Immature natural killer cell (primary cell): ENCODE measurements around the gene THOC6. TPM values are rescaled to one million over a fixed set of nuclear protein-coding genes. Genes with fewer than 3 reads are reported as not detected.

Source experiments
- DNase-seq, 3 donors: peaks; one replicate each; pipeline ENCODE4 v3.0.0; 2022; ENCODE audit warnings: mixed read lengths in 1 of 3
- H3K27ac Mint-ChIP-seq, 6 donors: one replicate each; pipeline ENCODE4 v1.8.0; 2020; ENCODE audit warnings: mixed read lengths in 6 of 6, mild to moderate bottlenecking in 5 of 6, inconsistent platforms in 4 of 6, moderate library complexity in 3 of 6
- H3K27me3 Mint-ChIP-seq, 3 donors: one replicate each; pipeline ENCODE4 v1.8.0; 2020 to 2021; ENCODE audit warnings: low read depth in 3 of 3, mild to moderate bottlenecking in 3 of 3, mixed read lengths in 3 of 3, moderate library complexity in 3 of 3, inconsistent platforms in 1 of 3
- H3K36me3 Mint-ChIP-seq, 3 donors: one replicate each; pipeline ENCODE4 v1.8.0; 2020; ENCODE audit warnings: mixed read lengths in 3 of 3, inconsistent platforms in 2 of 3, mild to moderate bottlenecking in 2 of 3
- H3K4me1 Mint-ChIP-seq, 2 donors: one replicate each; pipeline ENCODE4 v1.8.0; 2020; ENCODE audit warnings: inconsistent platforms in 2 of 2, mild to moderate bottlenecking in 2 of 2, mixed read lengths in 2 of 2, moderate library complexity in 1 of 2
- H3K4me3 Mint-ChIP-seq, 5 donors: one replicate each; pipeline ENCODE4 v1.8.0; 2020; ENCODE audit warnings: mild to moderate bottlenecking in 5 of 5, mixed read lengths in 5 of 5, inconsistent platforms in 3 of 5, moderate library complexity in 3 of 5
- H3K9me3 Mint-ChIP-seq, 6 donors: one replicate each; pipeline ENCODE4 v1.8.0; 2020; ENCODE audit warnings: mild to moderate bottlenecking in 6 of 6, mixed read lengths in 6 of 6, inconsistent platforms in 4 of 6, moderate library complexity in 3 of 6
- polyA plus RNA-seq, 3 donors: library from polyadenylated mRNA; unstranded; fragments of 300-500 nt; fragmentation: Illumina TruSeq; gene quantifications; one replicate each; pipeline ENCODE4 v1.2.3, GENCODE V29; 2021

Gene THOC6
- polyA plus RNA-seq, 3 donors from 2014 or later = 40.1 to 45.4 (median 42.1) TPM

DNA sequence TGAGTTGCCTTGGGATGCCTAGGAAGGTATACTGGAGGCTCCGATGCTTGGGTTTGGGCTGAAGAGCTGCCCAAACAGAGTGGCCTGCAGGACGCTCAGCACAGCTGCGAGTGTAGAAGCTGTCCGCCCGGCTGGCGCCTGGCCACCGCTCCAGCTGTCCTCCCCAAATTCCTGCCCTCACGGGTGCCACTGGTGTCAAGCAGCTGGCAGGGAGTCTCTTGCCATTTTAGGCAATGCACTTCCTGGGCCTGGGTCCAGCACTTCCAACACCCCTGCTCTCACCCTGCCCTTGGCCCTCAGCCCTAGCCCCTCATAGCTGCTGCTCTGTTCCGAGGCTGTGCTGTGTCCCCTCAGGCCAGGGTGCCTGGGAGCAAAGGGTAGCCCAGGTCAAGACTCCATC, 38.4 kb upstream of the THOC6 start:
- Mint-ChIP-seq H3K36me3 (no peaks in the 10 kb centered on the region), H3K4me3 (no peak overlapping the region), H3K27ac (no peak overlapping the region), H3K9me3 (no peaks in the 10 kb centered on the region), H3K4me1 (peaks cover 15 to 18% of the 10 kb centered on the region in 2 donors), H3K27me3 (peaks cover 1 to 6% (median 2%) of the 10 kb centered on the region in 3 donors)
- no peak for DNase-seq

DNA sequence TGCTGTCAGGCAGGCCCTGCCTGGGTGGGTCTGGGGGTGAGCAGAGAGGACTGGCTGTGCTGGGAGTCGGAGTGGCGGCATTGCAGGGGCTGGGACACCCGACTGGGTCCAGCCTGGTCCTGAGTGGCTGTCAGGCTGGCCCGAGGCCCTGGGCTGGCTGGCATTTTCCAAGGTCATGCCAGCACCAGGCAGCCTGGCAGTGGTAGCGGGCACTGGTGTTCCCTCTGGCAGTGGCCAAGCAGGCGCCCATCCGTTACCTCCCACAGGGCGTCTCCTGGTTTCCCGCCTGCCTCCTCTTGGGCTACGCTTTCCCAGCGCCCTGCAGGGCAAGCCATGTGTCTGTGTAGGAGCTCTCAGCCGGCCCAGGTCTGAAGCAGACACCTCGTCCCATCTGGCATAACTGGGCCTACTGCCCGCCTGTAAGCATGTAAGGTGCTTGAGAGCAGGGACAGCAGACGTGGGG, 37.9 kb upstream of the THOC6 start:
- Mint-ChIP-seq H3K9me3 (no peaks in the 10 kb centered on the region), H3K4me3 (no peak overlapping the region), H3K36me3 (no peaks in the 10 kb centered on the region), H3K4me1 (peaks cover 15% of the 10 kb centered on the region in 2 donors), H3K27ac (no peak overlapping the region), H3K27me3 (peaks cover 1 to 4% (median 2%) of the 10 kb centered on the region in 3 donors)
- no peak for DNase-seq

DNA sequence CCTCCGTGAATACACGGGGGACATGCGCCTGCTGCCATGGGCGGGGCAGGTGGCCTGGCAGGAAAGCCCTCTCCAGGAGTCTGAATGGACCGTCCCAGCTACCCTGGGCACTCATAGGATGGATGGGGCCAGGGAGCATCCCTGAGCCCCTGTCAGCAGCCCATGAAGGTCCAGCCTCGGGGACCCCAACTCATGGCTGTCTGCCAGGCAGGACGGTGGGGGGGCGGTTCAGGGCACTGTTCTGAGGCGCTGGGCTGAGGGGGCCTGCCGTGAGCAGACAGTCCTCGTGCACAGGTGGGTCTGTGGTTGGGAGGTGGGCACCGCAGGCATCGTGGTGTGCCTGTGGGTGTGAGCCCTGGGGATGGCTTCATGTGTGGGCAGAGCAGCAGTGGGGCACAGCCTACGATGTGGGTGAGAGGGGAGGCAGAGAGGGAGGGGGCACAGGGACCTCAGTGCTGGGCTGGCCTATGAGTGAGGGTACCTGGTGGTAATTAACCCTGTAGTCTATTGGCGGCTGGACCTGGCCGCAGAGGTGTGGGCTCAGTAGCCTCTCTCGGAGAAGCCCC, 37.1 kb upstream of the THOC6 start:
- Mint-ChIP-seq H3K4me3 (no peak overlapping the region), H3K27me3 (peaks cover 1 to 2% (median 1%) of the 10 kb centered on the region in 3 donors), H3K36me3 (no peaks in the 10 kb centered on the region), H3K27ac (no peak overlapping the region), H3K4me1 (peaks cover 8 to 9% of the 10 kb centered on the region in 2 donors), H3K9me3 (no peaks in the 10 kb centered on the region)
- DNase-seq = no peak

DNA sequence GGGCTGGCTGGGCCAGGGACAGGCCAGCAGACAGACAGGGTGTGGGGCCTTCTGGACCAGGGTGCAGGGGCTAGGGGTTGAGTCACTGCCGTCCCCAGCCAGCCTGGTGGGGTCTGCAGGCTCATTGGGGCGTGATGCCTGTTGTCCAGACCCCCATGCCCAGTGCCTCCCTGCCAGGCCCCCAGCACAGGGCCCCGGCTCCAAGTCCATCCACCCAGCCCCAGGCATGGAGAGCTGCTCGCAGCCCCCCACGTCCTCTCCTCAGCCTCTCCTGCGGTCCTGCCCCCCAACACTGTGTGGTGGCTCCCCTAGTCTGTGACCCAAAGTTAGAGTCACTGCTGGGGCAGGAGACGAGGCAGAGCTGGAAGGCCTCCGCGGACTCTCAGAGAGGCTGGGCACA, 36.5 kb upstream of the THOC6 start:
- H3K36me3 Mint-ChIP-seq = no peaks in the 10 kb centered on the region
- H3K27me3 Mint-ChIP-seq = peaks cover 0 to 1% (median 1%) of the 10 kb centered on the region in 3 donors
- no peak overlapping the region for H3K4me3 Mint-ChIP-seq
- peaks cover 3 to 6% of the 10 kb centered on the region in 2 donors for H3K4me1 Mint-ChIP-seq
- H3K9me3 Mint-ChIP-seq = no peaks in the 10 kb centered on the region
- no peak for DNase-seq
- H3K27ac Mint-ChIP-seq = no peak overlapping the region

DNA sequence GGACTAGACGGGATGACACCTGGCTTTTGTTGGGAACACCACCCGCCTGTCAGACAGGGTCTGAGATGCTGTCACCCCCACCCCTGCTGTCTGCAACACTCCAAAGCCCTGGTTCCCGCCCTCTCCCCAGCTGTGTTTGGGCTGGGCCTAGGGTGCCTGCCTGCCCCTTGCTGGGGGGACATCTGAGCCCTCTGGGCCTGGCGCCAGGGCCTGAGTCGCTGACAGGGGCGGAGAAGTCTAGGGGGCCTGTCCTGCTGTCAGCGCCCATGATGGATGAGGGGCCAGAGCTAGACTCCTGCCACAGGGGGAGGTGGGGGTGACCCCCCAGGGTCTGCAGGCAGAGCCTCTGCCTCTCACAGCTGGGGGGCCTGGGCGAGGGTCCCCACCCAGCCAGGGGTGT, 36.0 kb upstream of the THOC6 start:
- Mint-ChIP-seq H3K9me3 (no peaks in the 10 kb centered on the region), H3K36me3 (no peaks in the 10 kb centered on the region), H3K27me3 (no peaks in the 10 kb centered on the region), H3K27ac (no peak overlapping the region), H3K4me3 (no peak overlapping the region), H3K4me1 (peaks cover 0 to 4% of the 10 kb centered on the region in 2 donors)
- no peak for DNase-seq

DNA sequence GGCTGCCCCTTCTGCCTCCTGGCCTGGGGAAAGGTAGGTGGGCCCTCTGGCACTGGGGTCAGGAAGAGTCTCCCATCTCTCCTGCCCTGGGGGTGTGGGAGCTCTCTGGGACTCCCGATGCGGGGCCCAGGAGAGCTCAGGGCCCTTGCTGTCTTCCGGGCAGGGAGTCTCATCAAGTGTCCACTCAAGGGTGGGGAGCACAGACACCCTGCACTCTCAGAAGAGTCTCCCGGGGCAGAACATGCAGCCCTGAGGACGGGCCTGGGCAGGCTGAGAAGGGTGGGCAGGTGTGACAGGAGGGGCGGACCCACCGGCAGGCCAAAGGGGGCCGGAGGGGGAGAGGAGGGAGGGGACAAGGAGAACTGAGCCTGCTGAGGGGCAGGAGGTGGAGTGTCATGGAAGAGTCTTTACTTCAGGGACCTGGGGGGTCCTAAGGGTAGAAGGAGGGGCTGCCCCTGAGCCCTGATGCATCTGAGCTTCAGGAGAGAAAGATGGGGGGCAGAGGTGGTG, 35.2 kb upstream of the THOC6 start:
- H3K4me1 Mint-ChIP-seq = peaks cover 0 to 4% of the 10 kb centered on the region in 2 donors
- H3K36me3 Mint-ChIP-seq = no peaks in the 10 kb centered on the region
- no peaks in the 10 kb centered on the region for H3K27me3 Mint-ChIP-seq
- no peak overlapping the region for H3K27ac Mint-ChIP-seq
- no peak overlapping the region for H3K4me3 Mint-ChIP-seq
- no peaks in the 10 kb centered on the region for H3K9me3 Mint-ChIP-seq
- DNase-seq = no peak

DNA sequence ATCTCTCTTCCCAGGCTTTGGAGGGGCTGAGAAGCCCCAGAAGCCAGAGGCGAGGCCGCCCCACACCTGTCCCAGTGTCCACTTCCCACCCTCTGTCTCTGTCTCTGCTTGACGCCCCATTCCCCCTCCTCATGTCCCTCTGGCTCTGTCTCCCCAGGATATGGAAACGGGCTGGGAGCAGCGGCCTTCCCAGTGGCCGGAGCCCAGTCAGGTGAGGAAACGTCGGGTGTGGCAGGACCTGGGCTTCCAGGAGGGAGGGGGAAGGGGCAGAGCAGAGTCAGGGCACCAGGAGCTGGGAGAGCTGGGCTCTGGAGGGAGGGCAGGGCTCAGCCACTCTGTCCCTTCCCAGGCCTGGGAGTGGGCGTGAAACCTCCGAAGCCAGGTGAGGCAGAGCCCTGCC, 32.9 kb upstream of the THOC6 start:
- Mint-ChIP-seq H3K9me3 (no peaks in the 10 kb centered on the region), H3K27me3 (no peaks in the 10 kb centered on the region), H3K4me3 (no peak overlapping the region), H3K4me1 (no peaks in the 10 kb centered on the region), H3K36me3 (no peaks in the 10 kb centered on the region), H3K27ac (no peak overlapping the region)
- no peak for DNase-seq

DNA sequence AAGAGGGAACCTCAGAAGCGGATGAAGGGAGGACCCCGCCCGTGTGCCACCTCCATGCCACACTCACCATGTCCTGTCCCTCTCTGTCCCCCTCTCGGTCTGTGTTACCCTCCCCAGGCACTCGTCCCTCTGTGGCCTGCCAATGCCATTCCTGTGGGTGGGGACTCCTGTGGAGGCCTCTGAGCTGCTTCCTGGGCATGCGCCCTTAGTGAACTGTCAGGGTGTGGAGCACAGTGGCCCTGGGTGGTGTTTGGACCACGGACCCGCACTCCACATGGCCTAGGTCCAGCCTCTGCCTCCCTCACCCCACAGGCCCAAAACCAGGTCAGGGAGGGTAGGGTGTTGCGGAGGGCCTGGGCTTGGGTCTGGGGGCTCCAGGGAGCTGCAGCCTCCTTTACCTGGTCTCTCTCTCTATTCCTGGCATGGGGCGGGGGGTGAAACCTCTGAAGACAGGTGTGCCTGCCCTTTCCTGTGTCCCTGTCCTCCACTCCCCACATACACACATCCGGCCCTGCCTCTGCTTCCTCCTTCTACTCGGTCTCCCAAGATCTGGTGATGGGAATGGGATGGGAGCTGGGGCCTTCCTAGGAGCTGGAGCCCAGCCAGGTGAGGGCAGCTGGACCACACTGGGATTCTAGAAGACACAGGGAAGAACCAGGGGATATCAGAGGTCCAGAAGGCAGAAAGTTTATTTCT, 32.1 kb upstream of the THOC6 start:
- Mint-ChIP-seq H3K27me3 (no peaks in the 10 kb centered on the region), H3K9me3 (no peaks in the 10 kb centered on the region), H3K4me1 (no peaks in the 10 kb centered on the region), H3K4me3 (no peak overlapping the region), H3K36me3 (no peaks in the 10 kb centered on the region), H3K27ac (no peak overlapping the region)
- DNase-seq = no peak

DNA sequence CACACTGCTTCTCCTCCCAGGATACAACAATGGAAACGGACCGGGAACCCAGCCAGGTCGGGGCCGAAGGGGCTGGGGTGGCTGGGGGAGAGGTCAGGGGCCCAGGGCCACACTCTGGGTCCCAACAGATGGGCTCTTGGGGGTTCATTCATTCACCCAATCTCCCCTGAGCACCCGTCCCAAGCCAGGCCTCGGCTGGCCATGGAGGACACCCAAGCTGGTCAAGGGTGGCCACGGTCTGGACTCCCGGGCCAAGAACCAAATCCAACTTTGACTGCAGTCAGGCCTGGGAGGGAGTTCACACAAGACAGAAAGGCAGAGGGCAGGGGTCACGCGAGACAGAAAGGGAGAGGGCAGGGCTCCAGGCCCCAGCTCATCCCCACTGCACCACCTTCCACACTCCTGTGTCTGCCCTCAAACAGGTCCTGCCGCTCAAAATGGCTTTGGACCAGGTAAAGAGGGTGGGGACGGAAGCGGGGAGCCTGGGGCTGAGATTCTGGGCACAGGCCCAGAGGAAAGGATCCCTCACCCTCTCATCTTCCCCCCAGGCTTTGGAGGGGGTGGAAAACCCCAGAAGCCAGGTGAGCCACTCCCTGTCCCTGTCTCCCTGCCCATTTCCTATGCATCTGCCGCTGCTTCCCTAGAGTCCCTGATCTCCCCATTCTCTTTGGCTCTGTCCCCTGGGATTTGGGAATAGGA, 31.3 kb upstream of the THOC6 start:
- DNase-seq = no peak

DNA sequence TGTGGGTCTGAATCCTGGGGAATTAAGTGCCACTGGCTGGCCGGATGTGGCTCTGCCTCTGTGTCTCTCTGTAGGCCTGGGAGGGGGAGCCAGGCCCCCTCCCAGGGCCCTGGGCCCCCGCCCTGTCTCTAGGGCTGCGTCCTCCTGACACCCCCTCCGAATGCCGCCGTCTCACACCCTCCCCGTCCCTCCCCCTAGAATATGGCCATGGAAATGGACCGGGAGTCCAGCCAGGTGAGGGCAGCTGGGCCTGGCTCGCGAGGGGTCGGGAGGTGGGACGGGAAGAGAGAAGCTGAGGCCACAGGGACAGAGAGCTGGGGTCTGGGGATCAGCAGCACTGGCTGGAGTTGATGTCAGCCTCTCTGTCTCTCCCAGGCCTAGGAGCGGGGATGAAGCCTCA, 27.5 kb upstream of the THOC6 start:
- Mint-ChIP-seq H3K4me3 (no peak overlapping the region), H3K36me3 (no peaks in the 10 kb centered on the region), H3K27ac (no peak overlapping the region), H3K9me3 (no peaks in the 10 kb centered on the region), H3K27me3 (no peaks in the 10 kb centered on the region), H3K4me1 (no peaks in the 10 kb centered on the region)
- no peak for DNase-seq

More for the DNA sequence above, 31.3 kb upstream of the THOC6 start:
- H3K4me1 Mint-ChIP-seq = no peaks in the 10 kb centered on the region
- no peak overlapping the region for H3K4me3 Mint-ChIP-seq
- H3K9me3 Mint-ChIP-seq = no peaks in the 10 kb centered on the region
- no peak overlapping the region for H3K27ac Mint-ChIP-seq
- H3K27me3 Mint-ChIP-seq = no peaks in the 10 kb centered on the region
- no peaks in the 10 kb centered on the region for H3K36me3 Mint-ChIP-seq

DNA sequence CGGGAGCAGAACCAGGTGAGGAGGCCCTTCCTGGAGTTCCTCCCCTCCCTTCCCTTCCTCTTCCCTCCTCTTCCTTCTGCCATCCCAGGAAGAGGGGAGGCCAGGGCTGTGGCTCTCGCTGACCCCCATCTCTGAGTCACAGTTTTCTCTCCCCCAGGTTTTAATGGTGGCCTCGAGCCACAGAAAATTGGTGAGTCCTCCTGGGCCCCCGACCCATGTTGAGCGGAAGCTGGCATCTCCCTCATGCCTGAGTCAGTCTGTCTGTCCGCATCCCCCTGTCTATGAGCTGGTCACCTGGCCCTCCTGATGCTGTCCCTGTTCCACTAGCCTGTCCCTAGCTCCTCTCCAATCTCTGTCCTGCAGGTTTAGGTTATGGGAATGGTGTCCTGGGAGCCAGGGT, 23.9 kb upstream of the THOC6 start:
- H3K27ac Mint-ChIP-seq = no peak overlapping the region
- no peaks in the 10 kb centered on the region for H3K36me3 Mint-ChIP-seq
- no peaks in the 10 kb centered on the region for H3K9me3 Mint-ChIP-seq
- peaks cover 0 to 7% of the 10 kb centered on the region in 2 donors for H3K4me1 Mint-ChIP-seq
- no peak for DNase-seq
- no peak overlapping the region for H3K4me3 Mint-ChIP-seq
- H3K27me3 Mint-ChIP-seq = peaks cover 0 to 7% (median 5%) of the 10 kb centered on the region in 3 donors

DNA sequence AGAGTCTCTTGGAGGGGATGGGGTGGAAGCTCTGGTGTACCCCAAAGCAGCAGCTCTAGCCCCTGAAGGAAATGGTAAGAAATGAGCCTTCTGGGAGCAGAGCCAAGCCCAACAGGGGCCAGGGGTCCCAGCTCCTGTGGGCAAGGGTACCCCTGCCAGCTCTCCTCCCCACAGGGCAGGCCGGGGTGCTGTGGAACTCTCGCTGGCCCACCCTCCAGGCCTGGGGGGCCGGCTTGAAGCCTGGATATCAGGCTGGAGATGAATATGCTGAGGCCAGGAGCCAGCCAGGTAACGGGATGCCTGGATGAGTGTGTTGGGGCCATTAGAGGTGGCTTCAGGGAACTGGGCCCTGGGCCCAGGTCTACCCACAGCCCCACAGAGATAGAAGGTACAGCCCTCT, 23.3 kb upstream of the THOC6 start:
- no peak overlapping the region for H3K4me3 Mint-ChIP-seq
- no peak for DNase-seq
- no peaks in the 10 kb centered on the region for H3K9me3 Mint-ChIP-seq
- H3K27me3 Mint-ChIP-seq = peaks cover 0 to 9% (median 5%) of the 10 kb centered on the region in 3 donors
- H3K36me3 Mint-ChIP-seq = no peaks in the 10 kb centered on the region
- peak overlapping the region in 1 of 6 donors; percentile 28 for H3K27ac Mint-ChIP-seq
- H3K4me1 Mint-ChIP-seq = peaks cover 0 to 7% of the 10 kb centered on the region in 2 donors

DNA sequence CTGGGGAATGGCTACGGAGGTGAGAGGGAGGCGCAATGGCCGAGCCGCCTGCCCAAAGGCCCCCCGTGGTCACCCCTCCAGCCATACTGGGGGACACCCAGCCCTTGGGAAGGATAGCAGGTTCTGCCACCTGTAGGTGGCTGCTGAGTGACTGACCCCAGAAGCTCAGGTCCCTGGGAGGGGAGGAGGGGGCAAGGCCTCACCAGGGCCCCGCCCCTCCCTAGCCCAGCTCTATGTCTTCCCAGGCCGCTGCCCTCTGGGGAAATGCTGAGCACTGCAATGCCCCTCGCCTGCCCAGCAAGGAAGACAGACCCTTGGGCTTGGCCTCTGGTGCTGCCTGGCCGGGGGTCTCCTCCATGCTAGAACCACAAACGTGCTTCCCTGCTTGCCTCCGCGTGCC, 22.5 kb upstream of the THOC6 start:
- Mint-ChIP-seq H3K27ac (no peak overlapping the region), H3K4me1 (peaks cover 0 to 9% of the 10 kb centered on the region in 2 donors), H3K27me3 (peaks cover 0 to 9% (median 5%) of the 10 kb centered on the region in 3 donors), H3K36me3 (no peaks in the 10 kb centered on the region), H3K9me3 (no peaks in the 10 kb centered on the region), H3K4me3 (no peak overlapping the region)
- DNase-seq = no peak

DNA sequence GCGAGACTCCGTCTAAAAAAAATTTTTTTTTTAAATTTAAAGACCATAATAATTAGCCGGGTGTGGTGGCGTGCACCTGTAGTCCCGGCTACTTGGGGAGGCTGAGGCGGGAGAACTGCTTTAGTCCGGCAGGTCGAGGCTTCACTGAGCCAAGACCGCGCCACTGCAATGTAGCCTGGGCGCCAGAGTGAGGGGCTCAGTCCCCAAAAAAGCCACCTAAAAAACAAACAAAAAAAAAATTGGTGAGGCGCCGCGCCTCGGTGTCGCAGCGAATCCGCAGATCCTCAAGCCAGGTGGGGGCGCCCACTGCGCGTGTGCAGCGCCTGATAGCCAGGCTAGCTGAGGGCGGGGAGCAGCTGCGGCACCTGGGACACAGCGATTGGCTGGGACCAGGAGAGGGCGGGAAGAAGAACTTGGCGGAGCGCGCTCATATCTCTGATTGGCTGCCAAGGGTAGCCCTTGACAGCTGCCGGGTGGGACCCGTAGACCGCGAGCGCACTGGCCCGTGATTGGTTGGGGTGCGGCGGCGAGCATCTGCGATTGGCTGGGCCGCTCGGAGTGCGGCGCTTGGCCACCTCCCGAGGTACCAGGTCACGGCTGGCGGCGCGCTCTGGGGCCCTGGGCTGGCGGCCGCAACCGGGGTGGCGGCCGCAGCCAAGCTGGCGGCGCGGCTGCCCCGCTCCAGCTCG, 20.1 kb upstream of the THOC6 start:
- H3K4me3 Mint-ChIP-seq = peak overlapping the region; percentile 78 to 83 (median 79)
- H3K36me3 Mint-ChIP-seq = no peaks in the 10 kb centered on the region
- H3K27me3 Mint-ChIP-seq = peaks cover 5 to 9% (median 7%) of the 10 kb centered on the region in 3 donors
- H3K9me3 Mint-ChIP-seq = no peaks in the 10 kb centered on the region
- DNase-seq = peak; percentile 95 to 96 (median 95)
- H3K27ac Mint-ChIP-seq = peak overlapping the region in 1 of 6 donors; percentile 68
- H3K4me1 Mint-ChIP-seq = peaks cover 22 to 31% of the 10 kb centered on the region in 2 donors
